CD4-positive, alpha-beta memory T cell (primary cell): Measurements from ENCODE around the gene SIGLEC10. TPM values are rescaled to one million over a fixed set of nuclear protein-coding genes. Genes with fewer than 3 reads are reported as not detected.

Experiments used
- CTCF ChIA-PET: fragments of 350-600 bp; sonication (Branson Sonifier 250); formaldehyde crosslinking; loops from one replicate; lab custom pipeline; 2021; ENCODE audit warnings: inconsistent platforms; ENCODE audit not compliant: partially characterized antibody; lab: Charles Lee
- POLR2A ChIA-PET: fragments of 350-600 bp; sonication (Branson Sonifier 250); formaldehyde crosslinking; loops from one replicate; lab custom pipeline; 2021; ENCODE audit not compliant: partially characterized antibody; lab: Charles Lee
- DNase-seq, 5 donors: peaks; one replicate each; pipeline versions ENCODE4 v3.0.0 to v3.0.0-alpha.2; 2020 to 2022; ENCODE audit warnings: mixed read lengths in 1 of 5
- H3K27ac ChIP-seq: one replicate; pipeline ENCODE4 v1.7.0; 2013; ENCODE audit warnings: low read depth, low read length
- H3K27me3 ChIP-seq: 2 replicates; pipeline ENCODE4 v1.7.0; 2013; ENCODE audit warnings: mild to moderate bottlenecking, low read length, moderate library complexity; ENCODE audit not compliant: insufficient read depth
- H3K36me3 ChIP-seq: 2 replicates; pipeline ENCODE4 v1.7.0; 2013; ENCODE audit warnings: mild to moderate bottlenecking, low read length, moderate library complexity; ENCODE audit not compliant: insufficient read depth
- H3K4me1 ChIP-seq: 2 replicates; pipeline ENCODE4 v1.7.0; 2013; ENCODE audit warnings: mild to moderate bottlenecking, low read length, moderate library complexity; ENCODE audit not compliant: insufficient read depth
- H3K4me3 ChIP-seq, 2 donors: one replicate each; pipeline ENCODE4 v1.7.0; 2013; ENCODE audit warnings: low read length in 2 of 2, mild to moderate bottlenecking in 1 of 2
- H3K9me3 ChIP-seq, 2 donors: one replicate each; pipeline ENCODE4 v1.7.0; 2013; ENCODE audit warnings: low read length in 2 of 2, control low read depth in 1 of 2; ENCODE audit not compliant: control insufficient read depth in 1 of 2
- H3K27ac Mint-ChIP-seq, 7 donors: one replicate each; pipeline ENCODE4 v1.8.0; 2020 to 2021; ENCODE audit warnings: mixed read lengths in 7 of 7, mild to moderate bottlenecking in 6 of 7, inconsistent platforms in 3 of 7, moderate library complexity in 3 of 7
- H3K27me3 Mint-ChIP-seq, 2 donors: one replicate each; pipeline ENCODE4 v1.8.0; 2020 to 2021; ENCODE audit warnings: mixed read lengths in 2 of 2
- H3K36me3 Mint-ChIP-seq, 2 donors: one replicate each; pipeline ENCODE4 v1.8.0; 2020 to 2021; ENCODE audit warnings: mixed read lengths in 2 of 2, inconsistent platforms in 1 of 2, mild to moderate bottlenecking in 1 of 2
- H3K4me1 Mint-ChIP-seq, 4 donors: one replicate each; pipeline ENCODE4 v1.8.0; 2020 to 2021; ENCODE audit warnings: mixed read lengths in 4 of 4, mild to moderate bottlenecking in 1 of 4
- H3K4me3 Mint-ChIP-seq, 8 donors: one replicate each; pipeline ENCODE4 v1.8.0; 2020 to 2021; ENCODE audit warnings: mixed read lengths in 8 of 8, mild to moderate bottlenecking in 7 of 8, moderate library complexity in 6 of 8, inconsistent platforms in 3 of 8
- H3K9me3 Mint-ChIP-seq, 8 donors: one replicate each; pipeline ENCODE4 v1.8.0; 2020 to 2021; ENCODE audit warnings: mixed read lengths in 8 of 8, mild to moderate bottlenecking in 5 of 8, inconsistent platforms in 3 of 8, moderate library complexity in 1 of 8
- intact Hi-C: fragments of 100-400 bp; cut with micrococcal nuclease; formaldehyde crosslinking; loops from one replicate; pipeline ENCODE4 v1.15.1; 2023
- polyA plus RNA-seq, 2 donors: library from polyadenylated mRNA; unstranded; fragments of 300-500 nt; fragmentation: Illumina TruSeq; gene quantifications; one replicate each; pipeline ENCODE4 v1.2.3, GENCODE V29; 2021
- total RNA-seq, 2 experiments: library from RNA; stranded (reverse); gene quantifications; one replicate each; pipeline ENCODE4 v1.2.3, GENCODE V29; 2021

Gene SIGLEC10
- total and polyA plus RNA-seq, 4 experiments from 2014 or later = 0.12 to 0.39 TPM; not detected in 2

- Mint-ChIP-seq H3K9me3 (no peaks in the 10 kb centered on the region), H3K36me3 (no peaks in the 10 kb centered on the region), H3K4me1 (peaks cover 2 to 18% (median 5%) of the 10 kb centered on the region in 4 donors), H3K4me3 (no peak overlapping the region), H3K27ac (no peak overlapping the region), H3K27me3 (peaks cover 12 to 32% of the 10 kb centered on the region in 2 donors)
- Histone ChIP-seq H3K4me3 (no peak overlapping the region), H3K27me3 (peaks cover 10% of the 10 kb centered on the region), H3K27ac (no peak overlapping the region), H3K4me1 (no peaks in the 10 kb centered on the region), H3K36me3 (no peaks in the 10 kb centered on the region), H3K9me3 (no peaks in the 10 kb centered on the region)
- intact Hi-C loops = no loop called here
- ChIA-PET POLR2A (no interaction called here), CTCF (interaction anchor here (1.0 kb wide), 1 partner anchor 12 kb away, joined by 4 read pairs; no protein-coding TSS in a partner anchor)
- DNase-seq = no peak
Measured at GRCh38 chr19:51460164-51460992, 42.9 kb upstream of the SIGLEC10 start.

- CTCF ChIA-PET = no interaction called here
- no peaks in the 10 kb centered on the region for H3K36me3 ChIP-seq
- Mint-ChIP-seq H3K4me3 (no peak overlapping the region), H3K9me3 (no peaks in the 10 kb centered on the region), H3K27ac (peak overlapping the region in 1 of 7 donors; percentile 52), H3K36me3 (no peaks in the 10 kb centered on the region), H3K4me1 (peaks cover 2 to 13% (median 5%) of the 10 kb centered on the region in 4 donors), H3K27me3 (peaks cover 7 to 23% of the 10 kb centered on the region in 2 donors)
- H3K4me1 ChIP-seq = no peaks in the 10 kb centered on the region
- POLR2A ChIA-PET = no interaction called here
- intact Hi-C loops = no loop called here
- H3K27ac ChIP-seq = no peak overlapping the region
- DNase-seq = peak in 1 of 5 donors; percentile 14
- no peaks in the 10 kb centered on the region for H3K9me3 ChIP-seq
- peaks cover 10% of the 10 kb centered on the region for H3K27me3 ChIP-seq
- no peak overlapping the region for H3K4me3 ChIP-seq
Measured at GRCh38 chr19:51458899-51459505, 41.6 kb upstream of the SIGLEC10 start.

GRCh38 chr19:51458051-51458645 is 40.7 kb upstream of the SIGLEC10 start, which contains the start of gene SIGLEC8:
Gene SIGLEC8 (minus strand): TSS chr19:51458454. CDS start chr19:51458387, 67 bp downstream.
- Histone ChIP-seq H3K36me3 (no peaks in the 10 kb centered on the region), H3K4me1 (no peaks in the 10 kb centered on the region), H3K9me3 (no peaks in the 10 kb centered on the region), H3K27ac (no peak within 1 kb of the TSS), H3K4me3 (no peak within 1 kb of the TSS), H3K27me3 (peaks cover 10% of the 10 kb centered on the region)
- POLR2A ChIA-PET = no interaction called here
- Mint-ChIP-seq H3K27ac (peak within 1 kb of the TSS in 1 of 7 donors; percentile 52), H3K4me3 (no peak within 1 kb of the TSS), H3K36me3 (no peaks in the 10 kb centered on the region), H3K4me1 (peaks cover 2 to 8% (median 4%) of the 10 kb centered on the region in 4 donors), H3K27me3 (peaks cover 7 to 25% of the 10 kb centered on the region in 2 donors), H3K9me3 (peaks cover 0 to 4% (median 0%) of the 10 kb centered on the region in 8 donors)
- no peak for DNase-seq
- CTCF ChIA-PET = no interaction called here
- intact Hi-C loops = no loop called here

- Mint-ChIP-seq H3K4me1 (peaks cover 0 to 4% (median under 1%) of the 10 kb centered on the region in 4 donors), H3K36me3 (no peaks in the 10 kb centered on the region), H3K27ac (no peak overlapping the region), H3K27me3 (peaks cover 3 to 21% of the 10 kb centered on the region in 2 donors), H3K9me3 (peaks cover 0 to 4% (median 0%) of the 10 kb centered on the region in 8 donors), H3K4me3 (no peak overlapping the region)
- no peak overlapping the region for H3K4me3 ChIP-seq
- H3K36me3 ChIP-seq = no peaks in the 10 kb centered on the region
- H3K27ac ChIP-seq = no peak overlapping the region
- DNase-seq = peak in 1 of 5 donors; percentile 25
- ChIA-PET POLR2A (no interaction called here), CTCF (no interaction called here)
- H3K9me3 ChIP-seq = no peaks in the 10 kb centered on the region
- peaks cover 7% of the 10 kb centered on the region for H3K27me3 ChIP-seq
- H3K4me1 ChIP-seq = no peaks in the 10 kb centered on the region
- intact Hi-C loops = no loop called here
Measured at GRCh38 chr19:51457351-51458013, 40.0 kb upstream of the SIGLEC10 start.

- POLR2A ChIA-PET = no interaction called here
- Histone ChIP-seq H3K36me3 (no peaks in the 10 kb centered on the region), H3K4me3 (no peak overlapping the region), H3K9me3 (no peaks in the 10 kb centered on the region), H3K4me1 (no peaks in the 10 kb centered on the region), H3K27ac (no peak overlapping the region), H3K27me3 (no peaks in the 10 kb centered on the region)
- Mint-ChIP-seq H3K27me3 (peaks cover 3 to 17% of the 10 kb centered on the region in 2 donors), H3K4me1 (peaks cover 0 to 4% (median under 1%) of the 10 kb centered on the region in 4 donors), H3K4me3 (no peak overlapping the region), H3K36me3 (no peaks in the 10 kb centered on the region), H3K27ac (no peak overlapping the region), H3K9me3 (peaks cover 0 to 4% (median 0%) of the 10 kb centered on the region in 8 donors)
- CTCF ChIA-PET = no interaction called here
- intact Hi-C loops = no loop called here
- no peak for DNase-seq
Measured at GRCh38 chr19:51456541-51457290, 39.3 kb upstream of the SIGLEC10 start.

GRCh38 chr19:51450730-51451307 is 33.4 kb upstream of the SIGLEC10 start:
- Mint-ChIP-seq H3K4me3 (no peak overlapping the region), H3K36me3 (no peaks in the 10 kb centered on the region), H3K27me3 (peaks cover 0 to 2% of the 10 kb centered on the region in 2 donors), H3K9me3 (peaks cover 0 to 16% (median 8%) of the 10 kb centered on the region in 8 donors), H3K27ac (peak overlapping the region in 2 of 7 donors; percentile 59 to 64), H3K4me1 (peaks cover 15 to 28% (median 22%) of the 10 kb centered on the region in 4 donors)
- ChIA-PET POLR2A (no interaction called here), CTCF (interaction anchor here (1.1 kb wide), 1 partner anchor 65 kb away, joined by 3 read pairs; no protein-coding TSS in a partner anchor)
- Histone ChIP-seq H3K36me3 (no peaks in the 10 kb centered on the region), H3K27ac (no peak overlapping the region), H3K4me3 (no peak overlapping the region), H3K27me3 (no peaks in the 10 kb centered on the region), H3K4me1 (peaks cover 24% of the 10 kb centered on the region), H3K9me3 (peaks cover 0 to 9% of the 10 kb centered on the region in 2 donors)
- intact Hi-C loops = no loop called here
- DNase-seq = peak in 1 of 5 donors; percentile 25
